ENCODE measurements around the gene NTSR1.

- no peak for TF ChIP-seq CTCF (IDR thresholded peaks at IDR 0.05)
- no peak for TF ChIP-seq POLR2A (IDR thresholded peaks at IDR 0.05)
Measured at GRCh38 chr20:62694106-62694505, 14.5 kb upstream of the NTSR1 start.
